ENCODE data around the gene TXNRD2.

TXNRD2 gene

GRCh38 chr22:19912271-19912999, 29.2 kb downstream of the TXNRD2 start:
- Histone ChIP-seq H3K79me2 (ENCODE audit: low read length) (no peaks in the 10 kb centered on the region), H3K4me2 (ENCODE audit: low read length) (no peak overlapping the region), H3K4me3 (ENCODE audit: low read length) (no peak overlapping the region), H3K4me1 (ENCODE audit: low read length) (no peaks in the 10 kb centered on the region), H4K20me1 (ENCODE audit: insufficient read depth, low read length) (no peaks in the 10 kb centered on the region), H2AFZ (ENCODE audit: low read depth, low read length) (no peak overlapping the region), H3K27me3 (ENCODE audit: low read depth, low read length) (no peaks in the 10 kb centered on the region), H3K9me3 (ENCODE audit: insufficient read depth, low read length) (no peaks in the 10 kb centered on the region), H3K36me3 (replicated peaks; ENCODE audit: low read depth, low read length) (peaks cover 21% of the 10 kb centered on the region), H3K27ac (ENCODE audit: low read length) (no peak overlapping the region), H3K9ac (ENCODE audit: low read length) (no peak overlapping the region)
- TF ChIP-seq CTCF (IDR thresholded peaks at IDR 0.05; ENCODE audit: low read depth, low read length) (no peak), EZH2phosphoT487 (IDR thresholded peaks at IDR 0.05; ENCODE audit: low read depth) (no peak)

- Histone ChIP-seq H3K9ac (ENCODE audit: low read length) (no peak overlapping the region), H3K27ac (ENCODE audit: low read length) (no peak overlapping the region), H3K4me2 (ENCODE audit: low read length) (no peak overlapping the region), H4K20me1 (ENCODE audit: insufficient read depth, low read length) (no peaks in the 10 kb centered on the region), H3K4me3 (ENCODE audit: low read length) (no peak overlapping the region), H3K36me3 (replicated peaks; ENCODE audit: low read depth, low read length) (peaks cover 19% of the 10 kb centered on the region), H3K4me1 (ENCODE audit: low read length) (no peaks in the 10 kb centered on the region), H3K27me3 (ENCODE audit: low read depth, low read length) (no peaks in the 10 kb centered on the region), H3K9me3 (ENCODE audit: insufficient read depth, low read length) (no peaks in the 10 kb centered on the region), H2AFZ (ENCODE audit: low read depth, low read length) (no peak overlapping the region), H3K79me2 (ENCODE audit: low read length) (no peaks in the 10 kb centered on the region)
- TF ChIP-seq EZH2phosphoT487 (IDR thresholded peaks at IDR 0.05; ENCODE audit: low read depth) (no peak), CTCF (IDR thresholded peaks at IDR 0.05; ENCODE audit: low read depth, low read length) (no peak)
Measured at GRCh38 chr22:19911540-19912270, 29.9 kb downstream of the TXNRD2 start.

- no peak overlapping the region for H3K4me3 ChIP-seq (ENCODE audit: low read length)
- H3K9ac ChIP-seq (ENCODE audit: low read length), result no peak overlapping the region
- no peak for TF ChIP-seq CTCF (IDR thresholded peaks at IDR 0.05; ENCODE audit: low read depth, low read length)
- no peak for TF ChIP-seq EZH2phosphoT487 (IDR thresholded peaks at IDR 0.05; ENCODE audit: low read depth)
- no peaks in the 10 kb centered on the region for H3K9me3 ChIP-seq (ENCODE audit: insufficient read depth, low read length)
- H3K36me3 ChIP-seq (replicated peaks; ENCODE audit: low read depth, low read length), result peaks cover 19% of the 10 kb centered on the region
- no peaks in the 10 kb centered on the region for H3K79me2 ChIP-seq (ENCODE audit: low read length)
- H2AFZ ChIP-seq (ENCODE audit: low read depth, low read length), result no peak overlapping the region
- H3K4me1 ChIP-seq (ENCODE audit: low read length), result no peaks in the 10 kb centered on the region
- H3K4me2 ChIP-seq (ENCODE audit: low read length), result no peak overlapping the region
- no peaks in the 10 kb centered on the region for H3K27me3 ChIP-seq (ENCODE audit: low read depth, low read length)
- no peaks in the 10 kb centered on the region for H4K20me1 ChIP-seq (ENCODE audit: insufficient read depth, low read length)
- no peak overlapping the region for H3K27ac ChIP-seq (ENCODE audit: low read length)
Measured at GRCh38 chr22:19910180-19910744, 31.4 kb downstream of the TXNRD2 start.
